ENCODE results near the gene BMP4. TPM values are rescaled to one million over a fixed set of nuclear protein-coding genes. Genes with fewer than 3 reads are reported as not detected.
A peak's percentile ranks its signal among the peaks of the same experiment; 100 is the strongest.

BMP4 gene
- total RNA-seq, 4 donors from 2014 or later: 12.1 to 53.6 (median 20.2) TPM

- no peaks in the 10 kb centered on the region for H3K4me1 ChIP-seq
- no peaks in the 10 kb centered on the region for H3K36me3 ChIP-seq
- H3K9me3 ChIP-seq: no peaks in the 10 kb centered on the region
- H3K4me3 ChIP-seq: no peak overlapping the region
- no peak overlapping the region for H3K27ac ChIP-seq
- TF ChIP-seq CTCF (IDR thresholded peaks at IDR 0.05): no peak
- no peak for TF ChIP-seq POLR2A (IDR thresholded peaks at IDR 0.05)
- H3K27me3 ChIP-seq: no peaks in the 10 kb centered on the region
- DNase-seq: no peak
Observed at GRCh38 chr14:53915364-53916014, 41.1 kb downstream of the BMP4 start.

GRCh38 chr14:53912021-53912420 is 44.6 kb downstream of the BMP4 start:
- Histone ChIP-seq H3K27ac (no peak overlapping the region), H3K4me1 (no peaks in the 10 kb centered on the region), H3K9me3 (no peaks in the 10 kb centered on the region), H3K36me3 (no peaks in the 10 kb centered on the region), H3K4me3 (no peak overlapping the region), H3K27me3 (no peaks in the 10 kb centered on the region)
- TF ChIP-seq CTCF (IDR thresholded peaks at IDR 0.05) (no peak), POLR2A (IDR thresholded peaks at IDR 0.05) (no peak)
- DNase-seq: no peak

- Histone ChIP-seq H3K27me3 (no peaks in the 10 kb centered on the region), H3K4me3 (no peak overlapping the region), H3K9me3 (peaks cover 0 to 3% (median 0%) of the 10 kb centered on the region in 4 donors), H3K36me3 (no peaks in the 10 kb centered on the region), H3K4me1 (no peaks in the 10 kb centered on the region), H3K27ac (no peak overlapping the region)
- DNase-seq: no peak
- TF ChIP-seq CTCF (IDR thresholded peaks at IDR 0.05): no peak
Observed at GRCh38 chr14:53908416-53908815, 48.2 kb downstream of the BMP4 start.

- Histone ChIP-seq H3K4me3 (no peak overlapping the region), H3K27ac (no peak overlapping the region), H3K27me3 (no peaks in the 10 kb centered on the region), H3K4me1 (no peaks in the 10 kb centered on the region), H3K36me3 (no peaks in the 10 kb centered on the region), H3K9me3 (peaks cover 0 to 3% (median 0%) of the 10 kb centered on the region in 4 donors)
- TF ChIP-seq CTCF (IDR thresholded peaks at IDR 0.05) (no peak), POLR2A (IDR thresholded peaks at IDR 0.05) (no peak)
- no peak for DNase-seq
Observed at GRCh38 chr14:53902307-53902706, 54.3 kb downstream of the BMP4 start.

- no peaks in the 10 kb centered on the region for H3K27me3 ChIP-seq
- no peaks in the 10 kb centered on the region for H3K4me1 ChIP-seq
- H3K9me3 ChIP-seq: no peaks in the 10 kb centered on the region
- peak in 1 of 3 donors; percentile 58 for DNase-seq
- no peak overlapping the region for H3K27ac ChIP-seq
- no peak overlapping the region for H3K4me3 ChIP-seq
- TF ChIP-seq CTCF (IDR thresholded peaks at IDR 0.05) (no peak), POLR2A (IDR thresholded peaks at IDR 0.05) (no peak)
- no peaks in the 10 kb centered on the region for H3K36me3 ChIP-seq
Observed at GRCh38 chr14:53900499-53900898, 56.1 kb downstream of the BMP4 start.

Small RNA genes lying within 50 kb of the gene (small RNA-seq; reads per million reads assigned to genes)
- gene MIR5580: 0 reads per million in 2 donors

All from Peyer's patch (tissue), 4 donors.